GM12878 (cell line): ENCODE data around the gene WDFY1. TPM values are rescaled to one million over a fixed set of nuclear protein-coding genes. Genes with fewer than 3 reads are reported as not detected.

ENCODE experiments used
- ATAC-seq: fragments of 200-7000 bp; cut with Tn5 transposase; 3 replicates; pipeline ENCODE4 v1.9.1; 2020; ENCODE audit warnings: mild to moderate bottlenecking, moderate library complexity
- BruUV-seq: library from RNA; stranded (reverse); fragments of 400-500 nt; replicated peaks from 2 replicates; lab custom pipeline; 2021; lab: Mats Ljungman, UMichigan
- CTCF ChIA-PET: fragments of 300-600 bp; sonication (Branson Sonifier 250); formaldehyde crosslinking; extraction: SDS; loops from one replicate; lab custom pipeline; 2021; ENCODE audit warnings: inconsistent platforms; lab: Yijun Ruan, JAX
- POLR2A ChIA-PET: fragments of 350-600 bp; formaldehyde crosslinking; extraction: SDS; loops from one replicate; lab custom pipeline; 2021; ENCODE audit warnings: inconsistent platforms; lab: Charles Lee
- RAD21 ChIA-PET: fragments of 300-600 bp; sonication (Branson Sonifier 250); formaldehyde crosslinking; loops from one replicate; lab custom pipeline; 2023; ENCODE audit warnings: antibody characterized with exemption; ENCODE audit not compliant: unreplicated experiment; lab: Charles Lee
- SMC1A ChIA-PET: fragments of 300-600 bp; sonication (Branson Sonifier 250); formaldehyde crosslinking; loops from one replicate; lab custom pipeline; 2023; ENCODE audit not compliant: unreplicated experiment, uncharacterized antibody; lab: Charles Lee
- DNase-seq: peaks from one replicate; pipeline ENCODE4 v3.0.0-alpha.2; 2011; ENCODE audit warnings: low read depth, low spot score
- FAIRE-seq: peaks from 3 replicates; lab custom pipeline; 2011; peaks lifted over from hg19 to GRCh38; lab: Jason Lieb, UNC
- H2AFZ ChIP-seq: 2 replicates; pipeline ENCODE4 v1.6.0; 2011; ENCODE audit warnings: low read depth, low read length, control low read depth; ENCODE audit not compliant: control insufficient read depth
- H3K27ac ChIP-seq: 2 replicates; pipeline ENCODE4 v1.5.1; 2011; ENCODE audit warnings: control low read depth; ENCODE audit not compliant: control insufficient read depth, insufficient read depth
- H3K27me3 ChIP-seq, 2 experiments: replicated peaks in 1 of 2; 2 replicates each; pipeline versions ENCODE4 v1.6.0 to v1.6.1; 2011; ENCODE audit warnings: low read length in 1 of 2; ENCODE audit not compliant: control insufficient read depth in 2 of 2, insufficient read depth in 2 of 2
- H3K36me3 ChIP-seq, 2 experiments: 2 replicates each; pipeline ENCODE4 v1.5.1; 2011; ENCODE audit warnings: low read length in 1 of 2; ENCODE audit not compliant: control insufficient read depth in 2 of 2, insufficient read depth in 2 of 2
- H3K4me1 ChIP-seq: 2 replicates; pipeline ENCODE4 v1.6.1; 2011; ENCODE audit warnings: mild to moderate bottlenecking, low read length, moderate library complexity, mixed read lengths; ENCODE audit not compliant: control insufficient read depth, insufficient read depth
- H3K4me2 ChIP-seq: 2 replicates; pipeline ENCODE4 v1.6.0; 2011; ENCODE audit warnings: control low read depth; ENCODE audit not compliant: control insufficient read depth, insufficient read depth
- H3K4me3 ChIP-seq: fragments of 200-600 bp; sonication (generic); 2 replicates; pipeline ENCODE4 v1.5.1; 2016
- H3K79me2 ChIP-seq: 2 replicates; pipeline ENCODE4 v1.6.0; 2011; ENCODE audit warnings: low read length; ENCODE audit not compliant: control insufficient read depth, insufficient read depth
- H3K9ac ChIP-seq: 2 replicates; pipeline ENCODE4 v1.8.0; 2011; ENCODE audit warnings: low read length, control low read depth, mixed read lengths; ENCODE audit not compliant: control insufficient read depth, insufficient read depth
- H3K9me3 ChIP-seq: replicated peaks from 3 replicates; pipeline ENCODE4 v1.5.1; 2011; ENCODE audit warnings: mild to moderate bottlenecking, low read length; ENCODE audit not compliant: control insufficient read depth, insufficient read depth
- H4K20me1 ChIP-seq: 2 replicates; pipeline ENCODE4 v1.6.0; 2011; ENCODE audit not compliant: control insufficient read depth, insufficient read depth
- CHD4 ChIP-seq: fragments of 200-600 bp; sonication (generic); IDR thresholded peaks from 2 replicates; pipeline ENCODE4 v1.6.1; 2016; ENCODE audit warnings: mild to moderate bottlenecking
- ETV6 ChIP-seq, 2 experiments: fragments of 450-650 bp in 1 of 2; IDR thresholded peaks in 1 of 2; conservative IDR thresholded peaks in 1 of 2; 2 replicates each; pipeline ENCODE4 v1.6.1; 2014; ENCODE audit warnings: antibody characterized with exemption in 1 of 2, borderline replicate concordance in 1 of 2, low read depth in 1 of 2, mild to moderate bottlenecking in 1 of 2, moderate library complexity in 1 of 2
- FOS ChIP-seq: IDR thresholded peaks from 3 replicates; pipeline ENCODE4 v1.6.1; 2011; ENCODE audit warnings: borderline replicate concordance; ENCODE audit not compliant: insufficient read length; ENCODE audit errors: extremely low read depth
- HDAC2 ChIP-seq: fragments of 200-600 bp; sonication (generic); IDR thresholded peaks from 2 replicates; pipeline ENCODE4 v1.6.1; 2017
- MXI1 ChIP-seq: fragments of 150-350 bp; IDR thresholded peaks from 2 replicates; pipeline ENCODE4 v1.6.1; 2011; ENCODE audit warnings: low read depth, mild to moderate bottlenecking, inconsistent platforms, low read length, improper control_type of control experiment
- MYB ChIP-seq: fragments of 150-350 bp; IDR thresholded peaks from 2 replicates; pipeline ENCODE4 v1.6.1; 2014; ENCODE audit warnings: mild to moderate bottlenecking, low read depth, low read length, borderline replicate concordance
- RELA ChIP-seq: fragments of 450-650 bp; IDR thresholded peaks from 2 replicates; pipeline ENCODE4 v1.8.0; 2014; ENCODE audit warnings: borderline replicate concordance; ENCODE audit not compliant: partially characterized antibody
- SMARCA5 ChIP-seq: fragments of 450-650 bp; IDR thresholded peaks from 2 replicates; pipeline ENCODE4 v1.6.1; 2017; ENCODE audit warnings: mild to moderate bottlenecking
- ZNF687 ChIP-seq: fragments of 450-650 bp; IDR thresholded peaks from 2 replicates; pipeline ENCODE4 v1.6.1; 2017; ENCODE audit warnings: mild to moderate bottlenecking, moderate library complexity
- WGBS: methylation state at CpG from one replicate; pipeline ENCODE4 v1.1.6; 2016; ENCODE audit warnings: low lambda C conversion rate; ENCODE audit not compliant: insufficient replicate concordance, insufficient coverage; ENCODE audit errors: missing lambda C conversion rate; 5-methylcytosine and 5-hydroxymethylcytosine counted together
- in situ Hi-C: fragments of 300-500 bp; cut with MboI; formaldehyde crosslinking; loops from 9 replicates; pipeline ENCODE4 v1.14.3; 2018; ENCODE audit warnings: mixed read lengths
- intact Hi-C: fragments of 100-400 bp; cut with micrococcal nuclease; formaldehyde crosslinking; loops from one replicate; pipeline ENCODE4 v1.14.2; 2022; ENCODE audit not compliant: unreplicated experiment
- polyA plus RNA-seq, 11 experiments: library from polyadenylated mRNA; depleted of rRNA in 4 of 11; unstranded in 6 of 11; stranded (reverse) in 5 of 11; fragments of >200 nt; fragmentation: Nextera tagmentation in 4 of 11; fragmentation: Illumina TruSeq in 1 of 11; extraction: Ambion mirVana in 4 of 11; extraction: Trizol in 1 of 11; gene quantifications; 1 replicate in 1 of 11; 2 replicates in 10 of 11; pipeline versions ENCODE4 v1.2.1 to v1.2.3, GENCODE V29; 2011 to 2016; ENCODE audit warnings: inconsistent platforms in 2 of 11, missing spikeins in 2 of 11, low read depth in 1 of 11
- total RNA-seq, 4 experiments: library from RNA; depleted of rRNA in 3 of 4; stranded (reverse); fragments of >200 nt in 3 of 4; fragmentation: Illumina TruSeq in 1 of 4; extraction: Trizol in 1 of 4; gene quantifications; 2 replicates each; pipeline versions ENCODE4 v1.2.1 to v1.2.3, GENCODE V29; 2013 to 2021
- TF ChIP-seq, protein P1 (sequence below): IDR thresholded peaks from 2 replicates; pipeline ENCODE4 v1.6.1; 2011; ENCODE audit warnings: borderline replicate concordance, low read depth, mild to moderate bottlenecking, moderate library complexity, mixed read lengths, low read length; ENCODE audit not compliant: insufficient read depth; ENCODE audit errors: extremely low read length
- TF ChIP-seq, protein P2 (sequence below): fragments of 450-650 bp; IDR thresholded peaks from 2 replicates; pipeline ENCODE4 v1.6.1; 2016; ENCODE audit warnings: mild to moderate bottlenecking
- TF ChIP-seq, protein P3 (sequence below): fragments of 450-650 bp; IDR thresholded peaks from 2 replicates; pipeline ENCODE4 v1.6.1; 2017; ENCODE audit warnings: mild to moderate bottlenecking, moderate library complexity

Gene WDFY1
- total and polyA plus RNA-seq, 10 of the 15 experiments (the other 5 are each of a cell fraction or from before 2014, with no cell fraction given), result 2.9 to 28.1 (median 13.1) TPM

DNA sequence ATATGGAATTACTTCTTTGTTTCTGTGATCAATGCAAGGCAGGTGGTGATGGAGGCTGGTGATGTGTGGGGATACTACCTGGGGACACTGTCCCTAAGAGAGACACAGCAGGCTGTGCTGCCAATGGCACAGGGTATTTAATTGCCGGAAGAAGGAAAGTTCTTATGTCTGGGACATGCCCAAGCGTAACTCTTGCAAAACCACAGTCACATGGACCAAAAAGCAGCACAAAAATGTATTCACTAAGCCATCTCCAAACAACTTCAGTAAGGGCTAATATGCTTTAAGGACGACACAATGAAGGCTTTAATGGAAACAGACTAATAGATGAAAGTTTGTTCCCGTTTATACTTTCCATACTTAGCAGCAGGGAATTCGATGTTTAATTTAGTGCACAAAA is 58.0 kb downstream of the WDFY1 start:
- intact Hi-C loops, result no loop called here
- BruUV-seq, result no TSS peak
- CTCF ChIA-PET, result no interaction called here
- TF ChIP-seq, protein P1, sequence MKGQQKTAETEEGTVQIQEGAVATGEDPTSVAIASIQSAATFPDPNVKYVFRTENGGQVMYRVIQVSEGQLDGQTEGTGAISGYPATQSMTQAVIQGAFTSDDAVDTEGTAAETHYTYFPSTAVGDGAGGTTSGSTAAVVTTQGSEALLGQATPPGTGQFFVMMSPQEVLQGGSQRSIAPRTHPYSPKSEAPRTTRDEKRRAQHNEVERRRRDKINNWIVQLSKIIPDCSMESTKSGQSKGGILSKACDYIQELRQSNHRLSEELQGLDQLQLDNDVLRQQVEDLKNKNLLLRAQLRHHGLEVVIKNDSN, result no peak
- TF ChIP-seq, protein P2, sequence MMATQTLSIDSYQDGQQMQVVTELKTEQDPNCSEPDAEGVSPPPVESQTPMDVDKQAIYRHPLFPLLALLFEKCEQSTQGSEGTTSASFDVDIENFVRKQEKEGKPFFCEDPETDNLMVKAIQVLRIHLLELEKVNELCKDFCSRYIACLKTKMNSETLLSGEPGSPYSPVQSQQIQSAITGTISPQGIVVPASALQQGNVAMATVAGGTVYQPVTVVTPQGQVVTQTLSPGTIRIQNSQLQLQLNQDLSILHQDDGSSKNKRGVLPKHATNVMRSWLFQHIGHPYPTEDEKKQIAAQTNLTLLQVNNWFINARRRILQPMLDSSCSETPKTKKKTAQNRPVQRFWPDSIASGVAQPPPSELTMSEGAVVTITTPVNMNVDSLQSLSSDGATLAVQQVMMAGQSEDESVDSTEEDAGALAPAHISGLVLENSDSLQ, result no peak
- TF ChIP-seq ZNF687, result no peak
- no peak for TF ChIP-seq ETV6 (conservative IDR thresholded peaks at IDR 0.05 in 1 of 2, IDR thresholded peaks at IDR 0.05 in 1 of 2; ENCODE audit: borderline replicate concordance in 1 of 2, low read depth in 1 of 2)
- no peak for TF ChIP-seq FOS
- TF ChIP-seq HDAC2, result no peak
- TF ChIP-seq, protein P3, sequence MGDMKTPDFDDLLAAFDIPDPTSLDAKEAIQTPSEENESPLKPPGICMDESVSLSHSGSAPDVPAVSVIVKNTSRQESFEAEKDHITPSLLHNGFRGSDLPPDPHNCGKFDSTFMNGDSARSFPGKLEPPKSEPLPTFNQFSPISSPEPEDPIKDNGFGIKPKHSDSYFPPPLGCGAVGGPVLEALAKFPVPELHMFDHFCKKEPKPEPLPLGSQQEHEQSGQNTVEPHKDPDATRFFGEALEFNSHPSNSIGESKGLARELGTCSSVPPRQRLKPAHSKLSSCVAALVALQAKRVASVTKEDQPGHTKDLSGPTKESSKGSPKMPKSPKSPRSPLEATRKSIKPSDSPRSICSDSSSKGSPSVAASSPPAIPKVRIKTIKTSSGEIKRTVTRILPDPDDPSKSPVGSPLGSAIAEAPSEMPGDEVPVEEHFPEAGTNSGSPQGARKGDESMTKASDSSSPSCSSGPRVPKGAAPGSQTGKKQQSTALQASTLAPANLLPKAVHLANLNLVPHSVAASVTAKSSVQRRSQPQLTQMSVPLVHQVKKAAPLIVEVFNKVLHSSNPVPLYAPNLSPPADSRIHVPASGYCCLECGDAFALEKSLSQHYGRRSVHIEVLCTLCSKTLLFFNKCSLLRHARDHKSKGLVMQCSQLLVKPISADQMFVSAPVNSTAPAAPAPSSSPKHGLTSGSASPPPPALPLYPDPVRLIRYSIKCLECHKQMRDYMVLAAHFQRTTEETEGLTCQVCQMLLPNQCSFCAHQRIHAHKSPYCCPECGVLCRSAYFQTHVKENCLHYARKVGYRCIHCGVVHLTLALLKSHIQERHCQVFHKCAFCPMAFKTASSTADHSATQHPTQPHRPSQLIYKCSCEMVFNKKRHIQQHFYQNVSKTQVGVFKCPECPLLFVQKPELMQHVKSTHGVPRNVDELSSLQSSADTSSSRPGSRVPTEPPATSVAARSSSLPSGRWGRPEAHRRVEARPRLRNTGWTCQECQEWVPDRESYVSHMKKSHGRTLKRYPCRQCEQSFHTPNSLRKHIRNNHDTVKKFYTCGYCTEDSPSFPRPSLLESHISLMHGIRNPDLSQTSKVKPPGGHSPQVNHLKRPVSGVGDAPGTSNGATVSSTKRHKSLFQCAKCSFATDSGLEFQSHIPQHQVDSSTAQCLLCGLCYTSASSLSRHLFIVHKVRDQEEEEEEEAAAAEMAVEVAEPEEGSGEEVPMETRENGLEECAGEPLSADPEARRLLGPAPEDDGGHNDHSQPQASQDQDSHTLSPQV, result no peak
- TF ChIP-seq SMARCA5, result no peak
- no peak for TF ChIP-seq MYB
- TF ChIP-seq MXI1, result no peak
- TF ChIP-seq CHD4, result no peak
- no peak for TF ChIP-seq RELA

More for the DNA sequence above, 58.0 kb downstream of the WDFY1 start:
- 98% methylated on average over 5 of the region's 5 CpGs for WGBS
- ChIA-PET SMC1A (no interaction called here), POLR2A (no interaction called here), RAD21 (no interaction called here)
- no peak overlapping the region for H2AFZ ChIP-seq
- H3K4me3 ChIP-seq, result no peak overlapping the region
- no peaks in the 10 kb centered on the region for H4K20me1 ChIP-seq
- H3K4me1 ChIP-seq, result peaks cover 22% of the 10 kb centered on the region
- no peak for DNase-seq
- H3K9me3 ChIP-seq, result no peaks in the 10 kb centered on the region; the same call in 2 of the 3 replicates
- H3K27me3 ChIP-seq, result no peaks in the 10 kb centered on the region
- no peak overlapping the region for H3K27ac ChIP-seq
- H3K79me2 ChIP-seq, result no peaks in the 10 kb centered on the region
- ATAC-seq, result no peak
- no peak overlapping the region for H3K9ac ChIP-seq
- in situ Hi-C loops, result no loop called here
- peaks cover 0 to 4% of the 10 kb centered on the region in 2 experiments; a peak in 2 of 4 replicates for H3K36me3 ChIP-seq
- no peak overlapping the region for H3K4me2 ChIP-seq
- no peak for FAIRE-seq
